Effector memory CD4-positive, alpha-beta T cell (primary cell): ENCODE data around the gene OLFML2A.

Experiments
- DNase-seq, 3 donors: peaks; one replicate each; pipeline ENCODE4 v3.0.0-alpha.2; 2020
- H3K27ac ChIP-seq: 2 replicates; pipeline ENCODE4 v1.7.0; 2013; ENCODE audit warnings: mild to moderate bottlenecking, low read length, moderate library complexity; ENCODE audit not compliant: insufficient read depth, poor library complexity, severe bottlenecking
- H3K27me3 ChIP-seq: replicated peaks from 2 replicates; pipeline ENCODE4 v1.7.0; 2013; ENCODE audit warnings: mild to moderate bottlenecking, low read length; ENCODE audit not compliant: insufficient read depth, control insufficient read depth, poor library complexity, severe bottlenecking
- H3K36me3 ChIP-seq: 2 replicates; pipeline ENCODE4 v1.7.0; 2013; ENCODE audit warnings: mild to moderate bottlenecking, low read length, moderate library complexity; ENCODE audit not compliant: control insufficient read depth, insufficient read depth
- H3K4me1 ChIP-seq: 2 replicates; pipeline ENCODE4 v1.7.0; 2013; ENCODE audit warnings: low read length, mild to moderate bottlenecking; ENCODE audit not compliant: control insufficient read depth, insufficient read depth, poor library complexity, severe bottlenecking
- H3K4me3 ChIP-seq: 2 replicates; pipeline ENCODE4 v1.7.0; 2013; ENCODE audit warnings: low read length, low read depth, mild to moderate bottlenecking; ENCODE audit not compliant: insufficient read depth, poor library complexity, severe bottlenecking
- H3K9me3 ChIP-seq: 2 replicates; pipeline ENCODE4 v1.7.0; 2013; ENCODE audit warnings: mild to moderate bottlenecking, low read length, moderate library complexity; ENCODE audit not compliant: control insufficient read depth

The OLFML2A gene

GRCh38 chr9:124782661-124783574 is 6.0 kb downstream of the OLFML2A start:
- no peak for DNase-seq
- H3K27ac ChIP-seq = no peak overlapping the region
- H3K4me3 ChIP-seq = no peak overlapping the region
- H3K9me3 ChIP-seq = no peaks in the 10 kb centered on the region
- no peaks in the 10 kb centered on the region for H3K4me1 ChIP-seq
- no peaks in the 10 kb centered on the region for H3K27me3 ChIP-seq
- H3K36me3 ChIP-seq = no peaks in the 10 kb centered on the region

GRCh38 chr9:124783830-124784229 is 6.9 kb downstream of the OLFML2A start:
- no peaks in the 10 kb centered on the region for H3K27me3 ChIP-seq
- DNase-seq = no peak
- H3K4me1 ChIP-seq = no peaks in the 10 kb centered on the region
- H3K27ac ChIP-seq = no peak overlapping the region
- H3K9me3 ChIP-seq = no peaks in the 10 kb centered on the region
- no peak overlapping the region for H3K4me3 ChIP-seq
- no peaks in the 10 kb centered on the region for H3K36me3 ChIP-seq

GRCh38 chr9:124784509-124784908 is 7.6 kb downstream of the OLFML2A start:
- Histone ChIP-seq H3K4me3 (no peak overlapping the region), H3K27me3 (no peaks in the 10 kb centered on the region), H3K27ac (no peak overlapping the region), H3K36me3 (no peaks in the 10 kb centered on the region), H3K4me1 (no peaks in the 10 kb centered on the region), H3K9me3 (no peaks in the 10 kb centered on the region)
- DNase-seq = no peak

- Histone ChIP-seq H3K27ac (no peak overlapping the region), H3K4me3 (no peak overlapping the region), H3K4me1 (no peaks in the 10 kb centered on the region), H3K9me3 (no peaks in the 10 kb centered on the region), H3K36me3 (no peaks in the 10 kb centered on the region), H3K27me3 (no peaks in the 10 kb centered on the region)
- DNase-seq = no peak
Observed at GRCh38 chr9:124786881-124787573, 10.1 kb downstream of the OLFML2A start.

GRCh38 chr9:124788542-124789217 is 11.7 kb downstream of the OLFML2A start:
- Histone ChIP-seq H3K9me3 (no peaks in the 10 kb centered on the region), H3K36me3 (no peaks in the 10 kb centered on the region), H3K4me1 (no peaks in the 10 kb centered on the region), H3K4me3 (no peak overlapping the region), H3K27me3 (no peaks in the 10 kb centered on the region), H3K27ac (no peak overlapping the region)
- DNase-seq = no peak

GRCh38 chr9:124789531-124789930 is 12.6 kb downstream of the OLFML2A start:
- H3K4me1 ChIP-seq = no peaks in the 10 kb centered on the region
- no peaks in the 10 kb centered on the region for H3K27me3 ChIP-seq
- H3K9me3 ChIP-seq = no peaks in the 10 kb centered on the region
- DNase-seq = no peak
- H3K27ac ChIP-seq = no peak overlapping the region
- H3K4me3 ChIP-seq = no peak overlapping the region
- H3K36me3 ChIP-seq = no peaks in the 10 kb centered on the region

GRCh38 chr9:124790301-124790700 is 13.4 kb downstream of the OLFML2A start:
- Histone ChIP-seq H3K27me3 (no peaks in the 10 kb centered on the region), H3K27ac (no peak overlapping the region)
- no peak for DNase-seq

GRCh38 chr9:124790801-124791505 is 14.0 kb downstream of the OLFML2A start:
- no peaks in the 10 kb centered on the region for H3K27me3 ChIP-seq
- no peak for DNase-seq

More at GRCh38 chr9:124790301-124790700, 13.4 kb downstream of the OLFML2A start:
- H3K4me3 ChIP-seq = no peak overlapping the region
- H3K36me3 ChIP-seq = no peaks in the 10 kb centered on the region
- H3K4me1 ChIP-seq = no peaks in the 10 kb centered on the region
- no peaks in the 10 kb centered on the region for H3K9me3 ChIP-seq

GRCh38 chr9:124792257-124793014 is 15.5 kb downstream of the OLFML2A start:
- H3K4me3 ChIP-seq = no peak overlapping the region
- H3K27ac ChIP-seq = no peak overlapping the region
- H3K36me3 ChIP-seq = no peaks in the 10 kb centered on the region
- no peak for DNase-seq
- no peaks in the 10 kb centered on the region for H3K4me1 ChIP-seq
- H3K27me3 ChIP-seq = no peaks in the 10 kb centered on the region
- H3K9me3 ChIP-seq = no peaks in the 10 kb centered on the region

More at GRCh38 chr9:124790801-124791505, 14.0 kb downstream of the OLFML2A start:
- no peaks in the 10 kb centered on the region for H3K36me3 ChIP-seq
- H3K4me1 ChIP-seq = no peaks in the 10 kb centered on the region
- no peak overlapping the region for H3K27ac ChIP-seq
- H3K9me3 ChIP-seq = no peaks in the 10 kb centered on the region
- H3K4me3 ChIP-seq = no peak overlapping the region
